HG02678 (cell line): Measurements from ENCODE around the gene MT1A.
A peak's percentile ranks its signal among the peaks of the same experiment; 100 is the strongest.
"Not testable (repeated sequence)": the region's sequence is repeated elsewhere in the genome, so short reads cannot be mapped to it uniquely, and the experiment has no call there.

ENCODE experiments used
- ATAC-seq: cut with Tn5 transposase; IDR thresholded peaks from one replicate; pipeline ENCODE4 v1.9.1; 2021; ENCODE audit warnings: mild to moderate bottlenecking, moderate library complexity; ENCODE audit not compliant: unreplicated experiment

The MT1A gene

GRCh38 chr16:56610017-56610608 is 28.4 kb upstream of the MT1A start:
- no peak for ATAC-seq

GRCh38 chr16:56610609-56611111 is 27.8 kb upstream of the MT1A start:
- no peak for ATAC-seq

- no peak for ATAC-seq
These were observed 27.1 kb upstream of the MT1A start for GRCh38 chr16:56611281-56611833.

GRCh38 chr16:56613706-56614105 is 24.8 kb upstream of the MT1A start:
- no peak for ATAC-seq

GRCh38 chr16:56614549-56614991 is 23.9 kb upstream of the MT1A start:
- ATAC-seq: no peak

- no peak for ATAC-seq
These were observed 23.1 kb upstream of the MT1A start for GRCh38 chr16:56615353-56615752.

GRCh38 chr16:56616608-56617211 is 21.8 kb upstream of the MT1A start:
- ATAC-seq: no peak

GRCh38 chr16:56617212-56618085 is 21.0 kb upstream of the MT1A start:
- peak; percentile 69 for ATAC-seq

- ATAC-seq: no peak
These were observed 20.3 kb upstream of the MT1A start for GRCh38 chr16:56618138-56618537.

GRCh38 chr16:56620339-56620897 is 18.0 kb upstream of the MT1A start:
- ATAC-seq: no peak

- ATAC-seq: not testable (repeated sequence)
These were observed 16.6 kb upstream of the MT1A start for GRCh38 chr16:56621665-56622445.

- not testable (repeated sequence) for ATAC-seq
These were observed 15.3 kb upstream of the MT1A start for GRCh38 chr16:56623184-56623583.

GRCh38 chr16:56623637-56624036 is 14.8 kb upstream of the MT1A start:
- no peak for ATAC-seq

- ATAC-seq: peak; percentile 55
These were observed 13.1 kb upstream of the MT1A start, which contains the start of gene MT1E for GRCh38 chr16:56625140-56625942. MT1E (plus strand) TSS chr16:56625781; CDS start chr16:56625852, 71 bp downstream.

- no peak for ATAC-seq
These were observed 12.4 kb upstream of the MT1A start for GRCh38 chr16:56625943-56626654.

- ATAC-seq: no peak
These were observed 11.8 kb upstream of the MT1A start for GRCh38 chr16:56626685-56627084.

- no peak for ATAC-seq
These were observed 9.7 kb upstream of the MT1A start for GRCh38 chr16:56628486-56629350.

- no peak for ATAC-seq
These were observed 8.9 kb upstream of the MT1A start for GRCh38 chr16:56629531-56629930.
